Caco-2 (cell line): ENCODE data around the gene ZNF23. TPM values are rescaled to one million over a fixed set of nuclear protein-coding genes. Genes with fewer than 3 reads are reported as not detected.

Experiments
- BruUV-seq: library from RNA; stranded (reverse); fragments of 400-500 nt; replicated peaks from 2 replicates; lab custom pipeline; 2021; lab: Mats Ljungman, UMichigan
- CTCF ChIA-PET: fragments of 300-600 bp; sonication (Branson Sonifier 250); formaldehyde crosslinking; loops from one replicate; lab custom pipeline; 2022; ENCODE audit warnings: antibody characterized with exemption; lab: Charles Lee
- POLR2A ChIA-PET: fragments of 300-600 bp; sonication (Branson Sonifier 250); formaldehyde crosslinking; loops from one replicate; lab custom pipeline; 2022; ENCODE audit warnings: antibody characterized with exemption; lab: Charles Lee
- DNase-seq, 2 experiments: peaks; one replicate each; pipeline versions ENCODE4 v3.0.0 to v3.0.0-alpha.2; 2020 to 2022
- H3K27me3 ChIP-seq: replicated peaks from 2 replicates; pipeline ENCODE4 v1.6.0; 2011; ENCODE audit warnings: low read length; ENCODE audit not compliant: control insufficient read depth, insufficient read depth
- H3K36me3 ChIP-seq: 2 replicates; pipeline ENCODE4 v1.5.1; 2011; ENCODE audit warnings: low read length; ENCODE audit not compliant: control insufficient read depth, insufficient read depth
- H3K4me1 ChIP-seq: fragments of 250-450 bp; sonication (Bioruptor Pico); 2 replicates; pipeline ENCODE4 v1.5.1; 2020; ENCODE audit warnings: mild to moderate bottlenecking
- H3K4me3 ChIP-seq: 2 replicates; pipeline ENCODE4 v1.5.1; 2011; ENCODE audit warnings: low read depth, mild to moderate bottlenecking, control low read depth, low read length
- H3K9me3 ChIP-seq: fragments of 250-450 bp; sonication (Bioruptor Pico); 2 replicates; pipeline ENCODE4 v1.5.1; 2020; ENCODE audit warnings: mild to moderate bottlenecking, moderate library complexity
- H3K27ac Mint-ChIP-seq: one replicate; pipeline ENCODE4 v1.8.0; 2022; ENCODE audit warnings: mixed read lengths; ENCODE audit not compliant: unreplicated experiment
- H3K27me3 Mint-ChIP-seq: one replicate; pipeline ENCODE4 v1.8.0; 2022; ENCODE audit warnings: mixed read lengths; ENCODE audit not compliant: insufficient read depth, unreplicated experiment
- H3K36me3 Mint-ChIP-seq: one replicate; pipeline ENCODE4 v1.8.0; 2022; ENCODE audit warnings: mild to moderate bottlenecking, mixed read lengths; ENCODE audit not compliant: insufficient read depth, unreplicated experiment
- H3K4me1 Mint-ChIP-seq: one replicate; pipeline ENCODE4 v1.8.0; 2022; ENCODE audit warnings: low read depth, mixed read lengths; ENCODE audit not compliant: unreplicated experiment
- H3K4me3 Mint-ChIP-seq: one replicate; pipeline ENCODE4 v1.8.0; 2022; ENCODE audit warnings: mild to moderate bottlenecking, moderate library complexity, mixed read lengths; ENCODE audit not compliant: unreplicated experiment
- H3K9me3 Mint-ChIP-seq: one replicate; pipeline ENCODE4 v1.8.0; 2022; ENCODE audit warnings: mixed read lengths; ENCODE audit not compliant: unreplicated experiment
- CTCF ChIP-seq, 2 experiments: fragments of 200-600 bp in 1 of 2; IDR thresholded peaks; 1 replicate in 1 of 2; 2 replicates in 1 of 2; pipeline versions ENCODE4 v1.5.1 to v1.8.0; 2011 to 2022; ENCODE audit warnings: antibody characterized with exemption in 1 of 2, control low read depth in 1 of 2, inconsistent platforms in 1 of 2, low read depth in 1 of 2, low read length in 1 of 2, mild to moderate bottlenecking in 1 of 2, moderate library complexity in 1 of 2; ENCODE audit not compliant: insufficient read depth in 1 of 2, severe bottlenecking in 1 of 2, unreplicated experiment in 1 of 2
- intact Hi-C: fragments of 100-400 bp; cut with micrococcal nuclease; formaldehyde crosslinking; loops from one replicate; pipeline ENCODE4 v1.10.0; 2022; ENCODE audit not compliant: unreplicated experiment
- total RNA-seq: library from RNA; stranded (reverse); gene quantifications from 2 replicates; pipeline ENCODE4 v1.2.3, GENCODE V29; 2022

Gene ZNF23
- total RNA-seq, 1 experiment from 2014 or later, result 9.6 TPM

GRCh38 chr16:71406724-71407123 lies 55.3 kb downstream of the ZNF23 start:
- Histone ChIP-seq H3K36me3 (no peaks in the 10 kb centered on the region), H3K27me3 (no peaks in the 10 kb centered on the region), H3K4me1 (peaks cover 9% of the 10 kb centered on the region; the same call in 1 of the 2 replicates), H3K9me3 (peaks cover 11% of the 10 kb centered on the region), H3K4me3 (no peak overlapping the region)
- Mint-ChIP-seq H3K27me3 (peaks cover 25% of the 10 kb centered on the region), H3K4me3 (no peak overlapping the region), H3K27ac (no peak overlapping the region), H3K9me3 (no peaks in the 10 kb centered on the region), H3K4me1 (no peaks in the 10 kb centered on the region), H3K36me3 (no peaks in the 10 kb centered on the region)
- no peak for TF ChIP-seq CTCF (IDR thresholded peaks at IDR 0.05; ENCODE audit: insufficient read depth in 1 of 2, low read depth in 1 of 2, low read length in 1 of 2, severe bottlenecking in 1 of 2, unreplicated experiment in 1 of 2)
- POLR2A ChIA-PET, result no interaction called here
- BruUV-seq, result no TSS peak
- intact Hi-C loops, result no loop called here
- DNase-seq, result no peak
- CTCF ChIA-PET, result no interaction called here

GRCh38 chr16:71406316-71406715 lies 55.7 kb downstream of the ZNF23 start:
- Mint-ChIP-seq H3K4me1 (no peaks in the 10 kb centered on the region), H3K9me3 (no peaks in the 10 kb centered on the region), H3K27me3 (peaks cover 27% of the 10 kb centered on the region), H3K36me3 (no peaks in the 10 kb centered on the region), H3K27ac (no peak overlapping the region), H3K4me3 (no peak overlapping the region)
- no TSS peak for BruUV-seq
- no peak for TF ChIP-seq CTCF (IDR thresholded peaks at IDR 0.05; ENCODE audit: insufficient read depth in 1 of 2, low read depth in 1 of 2, low read length in 1 of 2, severe bottlenecking in 1 of 2, unreplicated experiment in 1 of 2)
- no peak overlapping the region for H3K4me3 ChIP-seq
- POLR2A ChIA-PET, result no interaction called here
- CTCF ChIA-PET, result no interaction called here
- peaks cover 9% of the 10 kb centered on the region; the same call in 1 of the 2 replicates for H3K4me1 ChIP-seq
- no peaks in the 10 kb centered on the region for H3K36me3 ChIP-seq
- peaks cover 11% of the 10 kb centered on the region for H3K9me3 ChIP-seq
- no peak for DNase-seq
- H3K27me3 ChIP-seq, result no peaks in the 10 kb centered on the region
- intact Hi-C loops, result no loop called here

DNA sequence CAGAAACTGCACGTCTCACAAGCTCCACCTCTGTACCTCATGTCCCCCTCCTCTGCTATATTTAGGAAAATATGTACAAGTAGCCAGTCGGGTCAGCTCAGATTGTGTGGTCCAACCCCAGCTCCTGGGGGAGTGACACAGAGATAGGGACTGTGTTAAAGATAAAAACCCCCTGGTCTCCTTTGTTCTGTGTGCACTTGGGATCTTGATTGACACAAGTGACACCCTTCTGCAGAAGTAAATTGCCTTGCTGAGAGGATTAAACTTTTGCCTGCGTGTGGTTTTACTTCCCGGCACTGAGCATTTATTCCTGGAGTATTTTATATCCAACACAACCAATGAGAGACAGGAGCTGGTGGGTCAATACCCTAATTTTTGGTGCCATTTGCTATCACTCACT lies 57.7 kb downstream of the ZNF23 start:
- Histone ChIP-seq H3K9me3 (peaks cover 11% of the 10 kb centered on the region), H3K4me1 (peaks cover 9% of the 10 kb centered on the region; the same call in 1 of the 2 replicates), H3K36me3 (no peaks in the 10 kb centered on the region), H3K27me3 (no peaks in the 10 kb centered on the region), H3K4me3 (no peak overlapping the region)
- BruUV-seq, result no TSS peak
- ChIA-PET CTCF (interaction anchor here (1.1 kb wide), 1 partner anchor 95 kb away, joined by 3 read pairs; no protein-coding TSS in a partner anchor), POLR2A (no interaction called here)
- H3K27ac Mint-ChIP-seq, result no peak overlapping the region
- no peaks in the 10 kb centered on the region for H3K9me3 Mint-ChIP-seq
- DNase-seq, result no peak
- H3K27me3 Mint-ChIP-seq, result peaks cover 23% of the 10 kb centered on the region
- intact Hi-C loops, result no loop called here
- no peaks in the 10 kb centered on the region for H3K4me1 Mint-ChIP-seq
- no peak overlapping the region for H3K4me3 Mint-ChIP-seq
- TF ChIP-seq CTCF (IDR thresholded peaks at IDR 0.05; ENCODE audit: insufficient read depth in 1 of 2, low read depth in 1 of 2, low read length in 1 of 2, severe bottlenecking in 1 of 2, unreplicated experiment in 1 of 2), result no peak
- H3K36me3 Mint-ChIP-seq, result no peaks in the 10 kb centered on the region
